Measurements from ENCODE around the gene HLCS. TPM values are rescaled to one million over a fixed set of nuclear protein-coding genes. Genes with fewer than 3 reads are reported as not detected.
"Not testable (repeated sequence)": the region's sequence is repeated elsewhere in the genome, so short reads cannot be mapped to it uniquely, and the experiment has no call there.

Gene HLCS
- polyA plus RNA-seq, 4 donors = 2.7 to 13.7 (median 4.9) TPM

DNA sequence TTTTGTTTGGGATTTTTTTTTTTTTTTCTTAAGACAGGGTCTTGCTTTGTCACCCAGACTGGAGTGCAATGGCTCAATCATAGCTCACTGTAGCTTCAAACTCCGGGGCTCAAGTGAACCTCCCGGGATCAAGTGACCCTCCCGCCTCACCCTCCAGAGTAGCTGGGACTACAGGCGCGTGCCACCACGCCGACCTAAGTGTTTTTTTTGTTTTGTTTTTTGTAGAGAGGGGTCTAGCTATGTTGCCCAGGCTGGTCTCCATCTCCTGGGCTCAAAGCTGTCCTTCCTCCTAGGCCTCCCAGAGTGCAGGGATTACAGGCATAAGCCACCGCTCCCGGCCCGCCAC, 776 bp downstream of the HLCS start:
- DNase-seq (no peak), FAIRE-seq (no peak)
- Histone ChIP-seq H3K4me3 (ENCODE audit: low read depth in 1 of 3, low read length in 3 of 3) (peak overlapping the region; percentile 69 to 79 (median 72)), H3K27me3 (ENCODE audit: control insufficient read depth in 3 of 3, insufficient read depth in 3 of 3, low read length in 3 of 3) (no peaks in the 10 kb centered on the region), H3K9me3 (ENCODE audit: control insufficient read depth in 2 of 2, insufficient read depth in 1 of 2, low read depth in 1 of 2, low read length in 1 of 2) (no peaks in the 10 kb centered on the region), H3K4me1 (ENCODE audit: control insufficient read depth in 3 of 3, insufficient read depth in 2 of 3, low read depth in 1 of 3, low read length in 2 of 3) (no peaks in the 10 kb centered on the region), H3K27ac (ENCODE audit: low read depth in 1 of 3, low read length in 2 of 3) (peak overlapping the region; percentile 63 to 82 (median 79)), H3K36me3 (ENCODE audit: control insufficient read depth in 3 of 3, insufficient read depth in 2 of 3, low read depth in 1 of 3, low read length in 3 of 3) (peaks cover 0 to 4% (median 0%) of the 10 kb centered on the region in 3 donors)
- 10 to 32% (median 16%) methylated on average over 10 of the region's 10 CpGs for WGBS, 3 donors

DNA sequence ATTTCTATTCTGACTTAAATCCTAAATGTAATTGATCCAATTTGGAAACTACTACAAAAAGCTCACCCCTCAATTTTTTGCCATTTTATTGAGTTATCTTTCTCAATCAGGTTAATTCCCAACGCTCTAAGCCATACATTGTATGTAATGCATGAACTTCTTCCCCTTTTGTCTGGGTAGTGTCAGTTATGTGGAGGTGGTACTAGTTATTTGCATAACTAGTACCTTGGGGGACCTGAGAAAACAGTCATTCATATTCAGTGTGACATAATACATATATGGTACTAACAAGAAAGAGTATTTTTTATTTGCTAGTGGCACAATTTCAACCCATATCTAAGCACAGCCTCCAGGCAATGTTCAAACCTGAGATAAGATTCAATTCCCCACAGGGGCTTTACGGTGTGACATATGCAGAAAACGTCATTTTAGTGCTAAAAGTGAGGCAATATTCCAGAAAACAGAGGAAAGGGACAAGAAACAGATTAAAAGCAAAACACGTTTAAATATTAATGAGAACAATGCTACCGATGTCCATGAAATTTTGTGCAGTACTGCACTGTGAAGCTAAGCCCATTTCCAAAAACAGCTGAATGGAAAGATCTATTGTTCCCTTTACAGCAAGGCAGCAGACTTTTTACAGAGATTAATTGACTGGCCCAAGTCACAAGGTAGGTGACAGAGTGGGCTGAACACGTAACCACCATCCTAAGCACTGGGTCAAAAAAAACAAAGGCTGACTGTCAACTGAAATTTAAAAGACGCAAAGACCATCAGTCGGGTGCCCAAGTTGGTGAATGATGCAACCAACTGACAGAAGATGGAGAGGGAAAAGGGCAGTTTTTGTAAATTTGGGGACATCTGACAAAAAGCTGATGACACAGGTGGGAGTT, 1.4 kb downstream of the HLCS start:
- no peak for FAIRE-seq

DNA sequence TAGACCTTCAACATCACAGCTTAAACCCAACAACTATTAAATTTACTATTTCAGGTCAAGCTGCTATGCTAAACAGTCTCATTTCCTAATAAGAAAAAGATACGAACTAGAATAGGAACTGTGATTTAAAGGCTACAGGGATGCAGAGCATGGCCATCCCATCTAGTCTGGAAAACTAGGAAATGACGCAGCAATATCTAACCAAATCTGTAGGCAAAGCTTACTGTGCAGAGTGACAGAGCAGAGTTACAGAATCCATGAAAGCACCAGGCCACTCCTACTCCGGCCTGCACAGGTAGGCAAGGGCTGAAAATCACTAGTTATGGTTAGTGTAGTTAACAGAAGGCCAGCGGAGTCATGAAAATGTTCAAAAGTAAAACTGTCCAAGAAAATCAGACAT, 2.1 kb downstream of the HLCS start:
- H3K4me3 ChIP-seq (ENCODE audit: low read depth in 1 of 3, low read length in 3 of 3) = no peak overlapping the region
- H3K4me1 ChIP-seq (ENCODE audit: control insufficient read depth in 3 of 3, insufficient read depth in 2 of 3, low read depth in 1 of 3, low read length in 2 of 3) = no peaks in the 10 kb centered on the region
- 91 to 97% (median 96%) methylated on average over 4 of the region's 4 CpGs for WGBS, 3 donors
- no peak overlapping the region for H3K27ac ChIP-seq (ENCODE audit: low read depth in 1 of 3, low read length in 2 of 3)
- FAIRE-seq (no peak), DNase-seq (no peak)
- H3K36me3 ChIP-seq (ENCODE audit: control insufficient read depth in 3 of 3, insufficient read depth in 2 of 3, low read depth in 1 of 3, low read length in 3 of 3) = peaks cover 0 to 12% (median 0%) of the 10 kb centered on the region in 3 donors
- H3K9me3 ChIP-seq (ENCODE audit: control insufficient read depth in 2 of 2, insufficient read depth in 1 of 2, low read depth in 1 of 2, low read length in 1 of 2) = no peaks in the 10 kb centered on the region
- no peaks in the 10 kb centered on the region for H3K27me3 ChIP-seq (ENCODE audit: control insufficient read depth in 3 of 3, insufficient read depth in 3 of 3, low read length in 3 of 3)

More for the DNA sequence above, 1.4 kb downstream of the HLCS start:
- H3K9me3 ChIP-seq (ENCODE audit: control insufficient read depth in 2 of 2, insufficient read depth in 1 of 2, low read depth in 1 of 2, low read length in 1 of 2) = no peaks in the 10 kb centered on the region
- 73 to 86% (median 75%) methylated on average over 8 of the region's 8 CpGs for WGBS, 3 donors
- no peaks in the 10 kb centered on the region for H3K27me3 ChIP-seq (ENCODE audit: control insufficient read depth in 3 of 3, insufficient read depth in 3 of 3, low read length in 3 of 3)
- H3K4me3 ChIP-seq (ENCODE audit: low read depth in 1 of 3, low read length in 3 of 3) = peak overlapping the region in 1 of 3 donors; percentile 79
- H3K36me3 ChIP-seq (ENCODE audit: control insufficient read depth in 3 of 3, insufficient read depth in 2 of 3, low read depth in 1 of 3, low read length in 3 of 3) = peaks cover 0 to 9% (median 0%) of the 10 kb centered on the region in 3 donors
- peak in 1 of 2 donors; percentile 13 for DNase-seq
- no peak overlapping the region for H3K27ac ChIP-seq (ENCODE audit: low read depth in 1 of 3, low read length in 2 of 3)
- no peaks in the 10 kb centered on the region for H3K4me1 ChIP-seq (ENCODE audit: control insufficient read depth in 3 of 3, insufficient read depth in 2 of 3, low read depth in 1 of 3, low read length in 2 of 3)

DNA sequence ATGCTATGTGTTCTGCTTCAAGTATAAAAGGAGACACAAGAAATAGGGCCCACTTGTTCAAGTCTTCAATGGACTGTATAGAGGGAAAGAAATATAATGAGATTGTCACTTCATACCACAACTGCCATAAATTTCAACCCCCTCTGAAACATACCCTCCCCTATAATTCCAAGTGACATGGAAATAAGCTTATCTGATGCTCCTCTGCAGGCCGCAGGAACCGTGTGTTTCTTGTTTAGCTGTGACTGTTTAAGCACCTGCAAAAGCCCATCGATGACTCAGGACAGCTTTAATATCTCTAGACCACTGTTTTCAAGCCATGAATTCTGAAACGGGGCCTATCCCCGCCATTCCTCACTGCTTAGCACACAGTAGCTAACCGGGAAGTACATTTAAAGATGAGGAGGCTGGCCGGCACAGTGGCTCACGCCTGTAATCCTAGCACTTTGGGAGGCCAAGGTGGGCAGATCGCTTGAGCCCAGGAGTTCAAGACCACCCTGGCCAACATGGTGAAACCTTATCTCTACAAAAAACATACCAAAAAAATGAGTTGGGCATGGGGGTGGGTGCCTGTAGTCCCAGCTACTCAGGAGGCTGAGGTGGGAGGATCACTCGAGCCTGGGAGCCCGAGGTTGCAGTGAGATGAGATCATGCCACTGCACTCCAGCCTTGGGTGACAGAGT, 4.2 kb downstream of the HLCS start:
- Histone ChIP-seq H3K4me1 (ENCODE audit: control insufficient read depth in 3 of 3, insufficient read depth in 2 of 3, low read depth in 1 of 3, low read length in 2 of 3) (no peaks in the 10 kb centered on the region), H3K27me3 (ENCODE audit: control insufficient read depth in 3 of 3, insufficient read depth in 3 of 3, low read length in 3 of 3) (no peaks in the 10 kb centered on the region), H3K9me3 (ENCODE audit: control insufficient read depth in 2 of 2, insufficient read depth in 1 of 2, low read depth in 1 of 2, low read length in 1 of 2) (no peaks in the 10 kb centered on the region), H3K36me3 (ENCODE audit: control insufficient read depth in 3 of 3, insufficient read depth in 2 of 3, low read depth in 1 of 3, low read length in 3 of 3) (peaks cover 0 to 17% (median 0%) of the 10 kb centered on the region in 3 donors), H3K4me3 (ENCODE audit: low read depth in 1 of 3, low read length in 3 of 3) (no peak overlapping the region), H3K27ac (ENCODE audit: low read depth in 1 of 3, low read length in 2 of 3) (no peak overlapping the region)
- DNase-seq = no peak
- 92 to 94% (median 92%) methylated on average over 11 of the region's 11 CpGs for WGBS, 3 donors
- FAIRE-seq = no peak

DNA sequence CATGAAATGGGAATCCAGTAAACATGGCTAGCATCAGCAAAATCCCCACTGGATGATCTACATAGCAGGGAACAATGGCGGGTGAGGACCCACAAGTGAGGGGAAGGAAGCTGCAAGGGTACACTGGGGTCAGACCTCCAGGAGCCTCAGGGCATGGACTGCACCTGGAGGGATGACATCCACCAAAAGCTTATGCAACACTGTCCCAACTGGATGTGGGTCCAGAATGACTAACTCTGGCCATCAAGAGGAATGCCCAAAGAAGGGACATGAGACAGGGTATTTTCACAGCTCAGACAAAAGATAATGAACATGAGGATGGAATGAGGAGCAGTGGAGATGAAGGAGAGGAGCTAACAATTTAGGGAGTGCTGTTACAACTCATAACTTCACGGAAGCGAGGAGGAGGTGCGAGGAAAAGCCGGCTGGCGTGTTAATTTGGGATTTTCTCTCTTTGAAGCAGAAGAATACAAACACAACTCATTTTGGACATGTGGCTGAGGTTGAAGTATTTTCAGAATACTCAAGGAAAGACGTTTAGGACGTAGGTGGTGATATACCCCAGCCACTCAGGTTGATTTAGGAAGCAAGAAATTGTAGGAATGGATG, 5.7 kb downstream of the HLCS start:
- H3K9me3 ChIP-seq (ENCODE audit: control insufficient read depth in 2 of 2, insufficient read depth in 1 of 2, low read depth in 1 of 2, low read length in 1 of 2) = no peaks in the 10 kb centered on the region
- 94 to 96% (median 96%) methylated on average over 8 of the region's 8 CpGs for WGBS, 3 donors
- DNase-seq = no peak
- FAIRE-seq = no peak
- H3K36me3 ChIP-seq (ENCODE audit: control insufficient read depth in 3 of 3, insufficient read depth in 2 of 3, low read depth in 1 of 3, low read length in 3 of 3) = peaks cover 0 to 17% (median 0%) of the 10 kb centered on the region in 3 donors
- no peaks in the 10 kb centered on the region for H3K27me3 ChIP-seq (ENCODE audit: control insufficient read depth in 3 of 3, insufficient read depth in 3 of 3, low read length in 3 of 3)
- no peaks in the 10 kb centered on the region for H3K4me1 ChIP-seq (ENCODE audit: control insufficient read depth in 3 of 3, insufficient read depth in 2 of 3, low read depth in 1 of 3, low read length in 2 of 3)
- no peak overlapping the region for H3K27ac ChIP-seq (ENCODE audit: low read depth in 1 of 3, low read length in 2 of 3)
- no peak overlapping the region for H3K4me3 ChIP-seq (ENCODE audit: low read depth in 1 of 3, low read length in 3 of 3)

DNA sequence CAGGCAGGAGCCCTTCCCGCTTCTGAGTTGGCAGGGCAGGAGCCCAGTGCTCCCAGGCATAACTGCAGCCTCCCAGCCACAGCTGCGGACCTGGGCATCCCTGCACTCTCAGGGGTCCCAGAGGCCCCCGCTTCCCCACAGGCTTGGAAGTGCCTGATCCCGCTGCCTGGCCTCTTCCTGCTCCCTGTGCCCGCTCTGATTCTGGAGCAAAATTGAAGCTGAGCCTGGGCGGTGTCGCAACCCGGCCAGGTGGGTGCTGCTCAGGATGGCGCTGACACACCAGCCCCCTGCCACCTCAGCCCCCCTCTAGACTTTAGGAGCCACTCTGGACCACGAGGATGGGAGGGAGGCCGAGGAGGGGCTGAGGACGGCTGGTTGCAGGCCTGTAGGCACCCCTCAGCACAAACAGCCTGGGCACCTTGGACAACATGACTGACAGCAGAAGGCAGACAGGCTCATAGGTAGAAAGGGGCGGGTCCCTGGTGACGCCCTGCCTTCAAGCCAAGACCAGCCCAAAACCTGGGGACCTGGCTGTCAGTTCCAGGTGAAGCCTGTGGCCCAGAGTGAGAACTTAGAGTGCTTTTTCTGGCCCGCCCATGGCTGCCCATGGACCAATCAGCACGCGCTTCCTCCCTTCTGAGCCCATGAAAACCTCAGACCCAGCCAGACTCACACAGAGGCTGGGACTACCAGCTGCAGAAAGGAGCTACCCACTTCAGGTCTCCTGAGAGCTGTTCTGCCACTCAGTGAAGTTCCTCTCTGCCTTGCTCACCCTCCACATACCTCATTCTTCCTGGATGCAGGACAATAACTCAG, 7.2 kb downstream of the HLCS start:
- no peak for FAIRE-seq
- peaks cover 0 to 17% (median 1%) of the 10 kb centered on the region in 3 donors for H3K36me3 ChIP-seq (ENCODE audit: control insufficient read depth in 3 of 3, insufficient read depth in 2 of 3, low read depth in 1 of 3, low read length in 3 of 3)
- no peaks in the 10 kb centered on the region for H3K4me1 ChIP-seq (ENCODE audit: control insufficient read depth in 3 of 3, insufficient read depth in 2 of 3, low read depth in 1 of 3, low read length in 2 of 3)
- H3K4me3 ChIP-seq (ENCODE audit: low read depth in 1 of 3, low read length in 3 of 3) = no peak overlapping the region
- no peak overlapping the region for H3K27ac ChIP-seq (ENCODE audit: low read depth in 1 of 3, low read length in 2 of 3)
- no peak for DNase-seq
- H3K27me3 ChIP-seq (ENCODE audit: control insufficient read depth in 3 of 3, insufficient read depth in 3 of 3, low read length in 3 of 3) = no peaks in the 10 kb centered on the region
- 91 to 96% (median 95%) methylated on average over 17 of the region's 17 CpGs for WGBS, 3 donors
- H3K9me3 ChIP-seq (ENCODE audit: control insufficient read depth in 2 of 2, insufficient read depth in 1 of 2, low read depth in 1 of 2, low read length in 1 of 2) = no peaks in the 10 kb centered on the region

DNA sequence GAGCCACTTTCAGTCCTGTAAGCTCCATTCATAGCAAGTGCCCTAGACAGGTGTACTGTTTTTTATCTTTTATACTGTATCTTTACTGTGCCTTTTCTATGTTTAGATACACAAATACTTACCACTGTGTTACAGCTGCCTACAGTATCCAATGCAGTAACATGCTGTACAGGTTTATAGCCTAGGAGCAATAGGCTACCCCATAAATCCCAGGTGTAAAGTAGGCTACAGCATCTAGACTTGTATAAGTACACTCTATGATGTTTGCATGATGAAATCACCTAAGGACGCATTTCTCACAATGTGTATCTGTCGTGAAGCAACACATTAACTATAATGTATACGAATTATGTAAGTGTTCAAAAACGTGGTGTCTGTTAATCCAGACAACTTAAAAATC, 10.7 kb downstream of the HLCS start:
- DNase-seq = no peak
- peaks cover 0 to 13% (median 1%) of the 10 kb centered on the region in 3 donors for H3K36me3 ChIP-seq (ENCODE audit: control insufficient read depth in 3 of 3, insufficient read depth in 2 of 3, low read depth in 1 of 3, low read length in 3 of 3)
- no peaks in the 10 kb centered on the region for H3K27me3 ChIP-seq (ENCODE audit: control insufficient read depth in 3 of 3, insufficient read depth in 3 of 3, low read length in 3 of 3)
- H3K4me3 ChIP-seq (ENCODE audit: low read depth in 1 of 3, low read length in 3 of 3) = no peak overlapping the region
- no peak for FAIRE-seq
- no peaks in the 10 kb centered on the region for H3K4me1 ChIP-seq (ENCODE audit: control insufficient read depth in 3 of 3, insufficient read depth in 2 of 3, low read depth in 1 of 3, low read length in 2 of 3)
- no peaks in the 10 kb centered on the region for H3K9me3 ChIP-seq (ENCODE audit: control insufficient read depth in 2 of 2, insufficient read depth in 1 of 2, low read depth in 1 of 2, low read length in 1 of 2)
- WGBS, 3 donors = 82 to 91% (median 88%) methylated on average over 4 of the region's 4 CpGs
- H3K27ac ChIP-seq (ENCODE audit: low read depth in 1 of 3, low read length in 2 of 3) = no peak overlapping the region

DNA sequence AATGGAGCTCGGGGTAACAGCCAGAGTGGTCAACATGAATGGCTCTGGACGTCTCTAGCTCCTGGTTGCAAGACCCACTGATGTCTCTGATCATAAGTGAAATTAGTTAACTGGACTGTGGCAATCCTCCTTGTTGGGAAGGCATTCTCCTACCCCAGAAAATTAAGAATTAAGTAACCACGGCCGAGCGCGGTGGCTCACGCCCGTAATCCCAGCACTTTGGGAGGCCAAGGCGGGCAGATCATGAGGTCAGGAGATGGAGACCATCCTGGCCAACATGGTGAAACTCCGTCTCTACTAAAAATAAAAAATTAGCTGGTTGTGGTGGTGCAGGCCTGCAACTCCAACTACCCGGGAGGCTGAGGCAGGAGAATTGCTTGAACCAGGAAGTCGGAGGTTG, 14.1 kb downstream of the HLCS start:
- not testable (repeated sequence) for DNase-seq; H3K4me1 ChIP-seq (ENCODE audit: control insufficient read depth in 3 of 3, insufficient read depth in 2 of 3, low read depth in 1 of 3, low read length in 2 of 3); H3K27ac ChIP-seq (ENCODE audit: low read depth in 1 of 3, low read length in 2 of 3); H3K9me3 ChIP-seq (ENCODE audit: control insufficient read depth in 2 of 2, insufficient read depth in 1 of 2, low read depth in 1 of 2, low read length in 1 of 2); H3K27me3 ChIP-seq (ENCODE audit: control insufficient read depth in 3 of 3, insufficient read depth in 3 of 3, low read length in 3 of 3); H3K36me3 ChIP-seq (ENCODE audit: control insufficient read depth in 3 of 3, insufficient read depth in 2 of 3, low read depth in 1 of 3, low read length in 3 of 3); H3K4me3 ChIP-seq (ENCODE audit: low read depth in 1 of 3, low read length in 3 of 3); FAIRE-seq
- 96 to 98% (median 98%) methylated on average over 12 of the region's 12 CpGs for WGBS, 3 donors
